ENCODE data around the gene SEC62. TPM values are rescaled to one million over a fixed set of nuclear protein-coding genes. Genes with fewer than 3 reads are reported as not detected.

The SEC62 gene
- total and polyA plus RNA-seq, 5 donors from 2014 or later = 78.7 to 193 (median 138) TPM

GRCh38 chr3:169939751-169940150 is 26.9 kb upstream of the SEC62 start:
- H3K9me3 Mint-ChIP-seq = peaks cover 0 to 2% (median 0%) of the 10 kb centered on the region in 7 donors

GRCh38 chr3:169940470-169941181 is 26.0 kb upstream of the SEC62 start:
- peaks cover 3% of the 10 kb centered on the region for H3K36me3 Mint-ChIP-seq
- no peak overlapping the region for H3K27ac ChIP-seq (ENCODE audit: insufficient read depth, low read length, poor library complexity, severe bottlenecking)
- H3K9me3 ChIP-seq (ENCODE audit: control insufficient read depth in 2 of 2, low read length in 2 of 2) = no peaks in the 10 kb centered on the region
- H3K27me3 Mint-ChIP-seq = peaks cover 19% of the 10 kb centered on the region
- peaks cover 0 to 2% (median 0%) of the 10 kb centered on the region in 7 donors for H3K9me3 Mint-ChIP-seq
- no peaks in the 10 kb centered on the region for H3K36me3 ChIP-seq (ENCODE audit: control insufficient read depth, insufficient read depth, low read length)
- H3K27me3 ChIP-seq (ENCODE audit: control insufficient read depth, insufficient read depth, low read length) = peaks cover 14% of the 10 kb centered on the region
- H3K4me3 ChIP-seq (ENCODE audit: low read depth, low read length) = no peak overlapping the region
- no peak overlapping the region for H3K27ac Mint-ChIP-seq
- DNase-seq = no peak
- H3K4me1 ChIP-seq (ENCODE audit: control insufficient read depth, insufficient read depth, low read length, poor library complexity, severe bottlenecking) = no peaks in the 10 kb centered on the region
- ATAC-seq (ENCODE audit: low read depth in 2 of 2) = peak in 1 of 2 donors; percentile 52
- H3K4me1 Mint-ChIP-seq = peaks cover 0 to 18% (median 8%) of the 10 kb centered on the region in 4 donors
- no peak overlapping the region for H3K4me3 Mint-ChIP-seq

More at GRCh38 chr3:169939751-169940150, 26.9 kb upstream of the SEC62 start:
- Histone ChIP-seq H3K27me3 (ENCODE audit: control insufficient read depth, insufficient read depth, low read length) (peaks cover 14% of the 10 kb centered on the region), H3K27ac (ENCODE audit: insufficient read depth, low read length, poor library complexity, severe bottlenecking) (no peak overlapping the region), H3K36me3 (ENCODE audit: control insufficient read depth, insufficient read depth, low read length) (no peaks in the 10 kb centered on the region), H3K4me3 (ENCODE audit: low read depth, low read length) (no peak overlapping the region), H3K9me3 (ENCODE audit: control insufficient read depth in 2 of 2, low read length in 2 of 2) (no peaks in the 10 kb centered on the region), H3K4me1 (ENCODE audit: control insufficient read depth, insufficient read depth, low read length, poor library complexity, severe bottlenecking) (no peaks in the 10 kb centered on the region)
- Mint-ChIP-seq H3K27me3 (peaks cover 18% of the 10 kb centered on the region), H3K27ac (peak overlapping the region in 1 of 3 donors; percentile 26), H3K4me3 (no peak overlapping the region), H3K36me3 (peaks cover 3% of the 10 kb centered on the region), H3K4me1 (peaks cover 0 to 11% (median 6%) of the 10 kb centered on the region in 4 donors)
- DNase-seq (no peak), ATAC-seq (ENCODE audit: low read depth in 2 of 2) (no peak)

GRCh38 chr3:169945313-169945712 is 21.3 kb upstream of the SEC62 start:
- H3K4me3 ChIP-seq (ENCODE audit: low read depth, low read length) = no peak overlapping the region
- Mint-ChIP-seq H3K27ac (peak overlapping the region; percentile 11 to 76 (median 43)), H3K27me3 (peaks cover 22% of the 10 kb centered on the region), H3K9me3 (no peaks in the 10 kb centered on the region), H3K4me1 (peaks cover 0 to 14% (median 4%) of the 10 kb centered on the region in 4 donors), H3K36me3 (peaks cover 3% of the 10 kb centered on the region), H3K4me3 (peak overlapping the region in 2 of 4 donors; percentile 5 to 25)
- H3K27me3 ChIP-seq (ENCODE audit: control insufficient read depth, insufficient read depth, low read length) = peaks cover 11% of the 10 kb centered on the region
- no peaks in the 10 kb centered on the region for H3K4me1 ChIP-seq (ENCODE audit: control insufficient read depth, insufficient read depth, low read length, poor library complexity, severe bottlenecking)
- no peak overlapping the region for H3K27ac ChIP-seq (ENCODE audit: insufficient read depth, low read length, poor library complexity, severe bottlenecking)
- DNase-seq (peak in 2 of 3 donors; percentile 20 to 79), ATAC-seq (ENCODE audit: low read depth in 2 of 2) (peak; percentile 66 to 73)
- no peaks in the 10 kb centered on the region for H3K36me3 ChIP-seq (ENCODE audit: control insufficient read depth, insufficient read depth, low read length)
- H3K9me3 ChIP-seq (ENCODE audit: control insufficient read depth in 2 of 2, low read length in 2 of 2) = no peaks in the 10 kb centered on the region

GRCh38 chr3:169946336-169946735 is 20.3 kb upstream of the SEC62 start:
- Histone ChIP-seq H3K4me1 (ENCODE audit: control insufficient read depth, insufficient read depth, low read length, poor library complexity, severe bottlenecking) (no peaks in the 10 kb centered on the region), H3K27ac (ENCODE audit: insufficient read depth, low read length, poor library complexity, severe bottlenecking) (no peak overlapping the region), H3K36me3 (ENCODE audit: control insufficient read depth, insufficient read depth, low read length) (no peaks in the 10 kb centered on the region), H3K27me3 (ENCODE audit: control insufficient read depth, insufficient read depth, low read length) (peaks cover 10% of the 10 kb centered on the region), H3K9me3 (ENCODE audit: control insufficient read depth in 2 of 2, low read length in 2 of 2) (no peaks in the 10 kb centered on the region), H3K4me3 (ENCODE audit: low read depth, low read length) (no peak overlapping the region)
- Mint-ChIP-seq H3K27ac (no peak overlapping the region), H3K4me1 (peaks cover 0 to 9% (median 1%) of the 10 kb centered on the region in 4 donors), H3K27me3 (peaks cover 22% of the 10 kb centered on the region), H3K9me3 (no peaks in the 10 kb centered on the region), H3K4me3 (no peak overlapping the region), H3K36me3 (peaks cover 3% of the 10 kb centered on the region)
- no peak for ATAC-seq (ENCODE audit: low read depth in 2 of 2)
- DNase-seq = no peak

- H3K27ac ChIP-seq (ENCODE audit: insufficient read depth, low read length, poor library complexity, severe bottlenecking) = no peak overlapping the region
- Mint-ChIP-seq H3K27ac (no peak overlapping the region), H3K9me3 (no peaks in the 10 kb centered on the region), H3K4me3 (no peak overlapping the region), H3K27me3 (peaks cover 31% of the 10 kb centered on the region), H3K4me1 (peaks cover 0 to 9% (median 1%) of the 10 kb centered on the region in 4 donors), H3K36me3 (no peaks in the 10 kb centered on the region)
- no peak for DNase-seq
- no peaks in the 10 kb centered on the region for H3K36me3 ChIP-seq (ENCODE audit: control insufficient read depth, insufficient read depth, low read length)
- H3K9me3 ChIP-seq (ENCODE audit: control insufficient read depth in 2 of 2, low read length in 2 of 2) = no peaks in the 10 kb centered on the region
- H3K4me1 ChIP-seq (ENCODE audit: control insufficient read depth, insufficient read depth, low read length, poor library complexity, severe bottlenecking) = no peaks in the 10 kb centered on the region
- no peak for ATAC-seq (ENCODE audit: low read depth in 2 of 2)
- peaks cover 4% of the 10 kb centered on the region for H3K27me3 ChIP-seq (ENCODE audit: control insufficient read depth, insufficient read depth, low read length)
- H3K4me3 ChIP-seq (ENCODE audit: low read depth, low read length) = no peak overlapping the region
Measured at GRCh38 chr3:169948559-169949448, 17.8 kb upstream of the SEC62 start.

GRCh38 chr3:169952045-169952444 is 14.6 kb upstream of the SEC62 start:
- ATAC-seq (ENCODE audit: low read depth in 2 of 2) (no peak), DNase-seq (no peak)
- no peaks in the 10 kb centered on the region for H3K36me3 Mint-ChIP-seq
- H3K4me3 Mint-ChIP-seq = no peak overlapping the region
- H3K4me1 ChIP-seq (ENCODE audit: control insufficient read depth, insufficient read depth, low read length, poor library complexity, severe bottlenecking) = no peaks in the 10 kb centered on the region
- peaks cover 0 to 3% (median 0%) of the 10 kb centered on the region in 7 donors for H3K9me3 Mint-ChIP-seq
- no peaks in the 10 kb centered on the region for H3K36me3 ChIP-seq (ENCODE audit: control insufficient read depth, insufficient read depth, low read length)
- H3K27ac ChIP-seq (ENCODE audit: insufficient read depth, low read length, poor library complexity, severe bottlenecking) = no peak overlapping the region
- H3K4me1 Mint-ChIP-seq = no peaks in the 10 kb centered on the region
- peaks cover 29% of the 10 kb centered on the region for H3K27me3 Mint-ChIP-seq
- peaks cover 20% of the 10 kb centered on the region for H3K27me3 ChIP-seq (ENCODE audit: control insufficient read depth, insufficient read depth, low read length)
- H3K9me3 ChIP-seq (ENCODE audit: control insufficient read depth in 2 of 2, low read length in 2 of 2) = no peaks in the 10 kb centered on the region
- H3K4me3 ChIP-seq (ENCODE audit: low read depth, low read length) = no peak overlapping the region
- H3K27ac Mint-ChIP-seq = no peak overlapping the region

GRCh38 chr3:169953462-169954141 is 13.0 kb upstream of the SEC62 start:
- H3K27me3 ChIP-seq (ENCODE audit: control insufficient read depth, insufficient read depth, low read length) = peaks cover 20% of the 10 kb centered on the region
- H3K4me3 Mint-ChIP-seq = no peak overlapping the region
- no peaks in the 10 kb centered on the region for H3K36me3 Mint-ChIP-seq
- peaks cover 0 to 3% (median 0%) of the 10 kb centered on the region in 7 donors for H3K9me3 Mint-ChIP-seq
- H3K36me3 ChIP-seq (ENCODE audit: control insufficient read depth, insufficient read depth, low read length) = no peaks in the 10 kb centered on the region
- no peaks in the 10 kb centered on the region for H3K4me1 Mint-ChIP-seq
- DNase-seq (no peak), ATAC-seq (ENCODE audit: low read depth in 2 of 2) (no peak)
- H3K27me3 Mint-ChIP-seq = peaks cover 27% of the 10 kb centered on the region
- H3K27ac ChIP-seq (ENCODE audit: insufficient read depth, low read length, poor library complexity, severe bottlenecking) = no peak overlapping the region
- no peak overlapping the region for H3K4me3 ChIP-seq (ENCODE audit: low read depth, low read length)
- H3K27ac Mint-ChIP-seq = peak overlapping the region in 1 of 3 donors; percentile 11
- no peaks in the 10 kb centered on the region for H3K9me3 ChIP-seq (ENCODE audit: control insufficient read depth in 2 of 2, low read length in 2 of 2)
- H3K4me1 ChIP-seq (ENCODE audit: control insufficient read depth, insufficient read depth, low read length, poor library complexity, severe bottlenecking) = no peaks in the 10 kb centered on the region
